NCI-H128 (cell line): Measurements from ENCODE around the gene WNT10A.

ENCODE experiments used
- DNase-seq: peaks from one replicate; lab custom pipeline; 2025; ENCODE audit not compliant: unreplicated experiment; lab: John Stamatoyannopoulos, UW

The WNT10A gene

DNA sequence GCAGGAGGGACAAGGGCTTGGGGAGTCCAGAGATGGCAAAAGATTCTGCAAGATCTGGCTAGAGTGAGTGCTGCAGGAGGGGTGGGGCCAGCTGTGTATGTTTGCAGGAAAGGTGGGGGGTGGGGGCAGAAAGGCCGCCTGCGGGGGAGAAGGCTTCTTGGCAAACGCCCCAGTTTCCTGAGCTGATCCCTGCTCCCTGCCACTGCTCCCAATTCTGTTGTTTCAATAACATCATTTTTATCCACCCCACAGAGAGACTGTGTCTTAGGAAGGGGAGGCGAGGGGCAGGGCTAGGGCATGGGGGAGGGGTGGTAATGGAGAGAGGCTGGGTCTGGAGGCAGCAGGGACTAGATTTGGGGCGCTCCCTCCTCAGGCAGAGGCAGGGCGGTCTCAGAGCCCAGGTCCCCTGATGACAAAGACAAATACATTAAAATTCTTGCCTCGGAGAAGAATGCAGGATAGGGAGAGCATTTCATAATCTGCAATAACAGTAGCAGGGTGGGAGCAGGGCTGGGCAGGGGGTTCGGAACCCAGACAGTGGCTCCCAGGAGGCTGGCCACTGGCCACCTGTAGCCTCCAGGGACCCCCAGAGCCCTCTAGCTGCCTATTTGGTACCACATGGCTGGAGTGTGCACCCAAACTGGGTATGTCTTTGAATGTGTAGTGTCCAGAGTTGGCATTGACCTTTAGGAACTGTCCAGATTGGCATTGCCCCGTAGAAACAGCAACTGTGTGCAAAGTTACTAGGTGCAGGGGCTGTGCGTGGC, 23.1 kb upstream of the WNT10A start:
- no peak for DNase-seq

DNA sequence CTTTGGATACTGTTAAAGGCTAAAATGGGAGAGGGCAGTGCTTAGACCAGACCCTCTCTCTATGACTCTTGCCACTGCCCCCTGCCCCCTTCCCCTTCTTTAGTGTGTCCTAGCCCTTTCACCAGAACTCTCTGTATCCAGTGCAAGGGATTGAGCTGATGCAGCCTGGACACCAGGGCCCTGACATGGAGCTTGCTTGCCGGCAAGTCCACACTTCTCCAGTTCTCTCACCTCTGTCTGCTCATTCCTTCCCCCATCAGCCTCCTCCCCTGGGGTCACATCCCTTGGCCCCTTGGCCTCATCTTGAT, 22.6 kb upstream of the WNT10A start:
- DNase-seq = no peak

DNA sequence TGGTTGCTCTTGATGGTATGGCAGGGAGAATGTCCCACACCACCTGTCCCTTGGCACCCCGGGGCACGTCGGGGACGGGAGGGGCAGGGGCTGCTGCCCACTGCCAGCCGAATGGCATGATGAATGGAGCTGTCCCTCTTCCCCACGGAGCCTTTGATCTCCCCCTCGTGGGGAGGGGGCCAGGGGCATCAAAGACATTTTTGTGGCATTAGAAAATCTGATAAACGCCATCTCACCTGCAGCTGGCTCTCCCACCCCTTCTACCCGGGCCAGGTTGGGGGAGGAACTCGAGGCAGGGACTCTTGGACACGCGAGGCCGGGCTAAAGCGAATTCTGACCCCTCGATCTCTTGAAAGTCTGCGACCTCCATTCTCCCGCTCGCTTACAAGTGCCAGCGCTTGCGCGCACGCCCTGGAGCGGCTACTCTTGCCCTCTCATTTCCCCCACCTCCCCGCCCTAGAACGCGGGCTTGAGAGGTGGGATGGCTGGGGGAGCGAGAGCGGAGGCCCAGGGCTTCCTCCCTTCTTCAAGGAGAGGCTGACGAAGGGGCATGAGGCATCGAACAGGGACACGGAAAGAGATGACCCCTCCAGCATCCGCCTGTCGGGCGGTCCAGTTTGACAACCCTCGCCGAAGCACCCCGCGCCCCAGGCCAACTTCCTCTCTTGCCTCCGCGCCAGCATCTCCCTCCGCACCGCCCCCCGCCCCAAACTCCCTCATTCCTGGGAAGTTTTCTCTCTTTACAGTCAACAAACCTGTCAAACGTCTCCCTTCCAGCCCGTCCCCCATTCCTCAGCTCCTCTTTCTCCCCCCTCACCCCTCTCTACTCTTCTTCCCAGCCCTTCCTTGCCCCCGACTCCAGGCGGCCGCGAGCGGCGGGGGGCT, 21.7 kb upstream of the WNT10A start:
- DNase-seq = no peak

DNA sequence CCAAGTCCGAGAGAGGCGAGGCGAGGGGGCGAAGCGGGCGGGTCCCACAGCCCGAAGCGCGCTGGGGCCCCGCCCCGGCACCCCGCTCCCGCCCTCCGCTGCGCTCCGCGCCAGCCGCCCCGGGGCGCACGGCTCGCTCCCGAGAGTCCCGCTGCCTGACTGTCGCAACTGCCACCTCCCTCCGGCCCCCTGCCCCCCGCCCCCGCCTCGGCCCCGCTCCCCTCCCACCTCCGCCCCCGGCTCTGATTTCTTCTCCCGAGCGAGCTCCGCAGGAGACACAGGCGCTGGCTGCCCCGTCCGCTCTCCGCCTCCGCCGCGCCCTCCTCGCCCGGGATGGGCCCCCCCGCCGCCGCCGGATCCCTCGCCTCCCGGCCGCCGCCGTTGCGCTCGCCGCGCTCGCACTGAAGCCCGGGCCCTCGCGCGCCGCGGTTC, 21.1 kb upstream of the WNT10A start, which contains the start of gene WNT6:
Gene WNT6, plus strand, starts transcription at position 250 of the 432 bp plus-strand sequence. CDS start 233 bp downstream, outside the sequence.
- DNase-seq = no peak

DNA sequence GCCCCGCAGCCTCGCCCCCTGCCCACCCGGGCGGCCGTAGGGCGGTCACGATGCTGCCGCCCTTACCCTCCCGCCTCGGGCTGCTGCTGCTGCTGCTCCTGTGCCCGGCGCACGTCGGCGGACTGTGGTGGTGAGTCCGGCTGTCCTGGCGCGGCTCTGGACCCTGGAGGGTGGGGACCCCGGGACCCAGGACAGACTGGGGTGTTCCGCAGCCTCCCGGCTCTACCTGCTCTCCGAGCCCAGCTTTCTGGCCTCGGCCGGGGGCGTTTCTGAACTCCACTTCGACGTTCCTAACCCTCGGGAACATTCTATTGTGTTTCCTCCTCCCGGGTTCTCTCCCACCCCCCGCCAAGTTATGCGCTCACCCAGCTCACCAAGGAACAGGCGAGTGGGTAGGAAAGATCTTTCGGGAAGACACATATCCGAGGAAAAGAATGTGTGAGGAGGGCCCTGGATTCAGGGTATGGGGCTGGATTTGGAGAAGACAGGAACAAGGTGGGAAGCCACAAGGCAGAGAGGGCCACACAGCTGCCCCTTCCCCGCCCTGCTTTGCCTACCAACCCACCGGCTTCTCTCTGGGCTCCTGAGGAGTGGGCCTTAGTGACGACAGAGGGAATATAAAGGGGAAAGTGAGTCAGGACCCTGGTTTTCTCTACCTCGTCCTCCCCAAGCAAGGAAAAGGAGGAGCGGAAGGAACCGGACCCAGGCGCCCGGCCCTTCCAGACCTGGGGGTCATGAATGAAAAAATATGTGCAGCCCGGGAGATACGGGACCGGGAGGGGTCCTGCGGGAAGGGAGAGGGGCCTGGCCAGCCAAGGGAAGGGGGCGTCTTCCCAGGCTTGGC, 20.4 kb upstream of the WNT10A start:
- DNase-seq = no peak

DNA sequence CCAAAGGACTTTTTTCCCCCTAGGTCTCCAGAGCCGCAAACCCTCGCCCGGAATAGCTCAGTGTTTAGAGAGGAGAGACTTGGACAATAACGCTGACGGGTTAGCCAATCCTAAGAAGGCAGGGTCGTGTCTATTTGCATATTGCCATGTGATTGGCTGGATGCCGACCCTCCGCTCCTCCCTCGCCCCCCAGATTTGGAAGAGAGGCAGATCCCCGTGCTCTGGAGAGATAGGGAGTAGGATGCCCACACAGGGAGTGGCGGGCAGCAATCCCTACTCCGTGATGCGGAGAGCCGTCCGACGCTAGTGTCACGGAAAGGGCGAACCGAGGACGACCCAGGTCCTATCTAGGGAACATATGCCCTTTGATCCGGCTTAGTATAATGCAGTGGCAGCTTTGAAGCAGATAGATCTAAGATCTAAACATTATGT, 19.7 kb upstream of the WNT10A start:
- DNase-seq = peak; percentile 39

DNA sequence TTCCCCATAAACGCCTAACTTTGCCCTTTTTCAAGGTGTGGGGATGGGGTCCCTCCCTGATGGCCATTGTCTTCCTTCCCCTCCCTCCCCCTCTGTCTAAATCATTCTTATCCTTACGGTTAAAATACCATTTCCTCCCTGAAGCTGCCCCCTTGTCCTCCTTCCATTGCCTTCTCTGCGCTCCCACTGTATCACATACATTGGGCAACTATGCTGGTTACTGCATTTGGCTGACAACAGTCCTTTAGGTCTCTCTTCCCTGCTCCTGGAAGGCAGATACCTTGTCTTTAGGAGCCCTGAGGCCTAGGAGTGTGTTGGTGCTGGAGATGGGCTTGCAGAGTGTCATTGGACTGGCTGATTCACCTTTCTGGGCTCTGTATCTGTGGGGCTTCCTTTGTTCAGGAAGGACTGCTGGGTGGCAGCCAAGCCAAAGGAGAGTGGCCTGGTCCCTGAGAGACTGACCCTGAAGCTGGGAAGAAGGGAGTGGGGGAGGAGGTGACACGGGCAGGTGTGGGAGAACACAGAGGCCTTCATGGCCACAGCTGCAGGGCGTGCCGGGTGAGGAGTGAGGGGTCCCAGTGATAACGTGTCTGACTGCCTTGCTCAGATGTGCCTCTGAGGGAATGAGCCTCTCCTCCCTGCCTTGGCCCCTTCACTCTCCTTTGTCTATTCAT, 18.9 kb upstream of the WNT10A start:
- no peak for DNase-seq

DNA sequence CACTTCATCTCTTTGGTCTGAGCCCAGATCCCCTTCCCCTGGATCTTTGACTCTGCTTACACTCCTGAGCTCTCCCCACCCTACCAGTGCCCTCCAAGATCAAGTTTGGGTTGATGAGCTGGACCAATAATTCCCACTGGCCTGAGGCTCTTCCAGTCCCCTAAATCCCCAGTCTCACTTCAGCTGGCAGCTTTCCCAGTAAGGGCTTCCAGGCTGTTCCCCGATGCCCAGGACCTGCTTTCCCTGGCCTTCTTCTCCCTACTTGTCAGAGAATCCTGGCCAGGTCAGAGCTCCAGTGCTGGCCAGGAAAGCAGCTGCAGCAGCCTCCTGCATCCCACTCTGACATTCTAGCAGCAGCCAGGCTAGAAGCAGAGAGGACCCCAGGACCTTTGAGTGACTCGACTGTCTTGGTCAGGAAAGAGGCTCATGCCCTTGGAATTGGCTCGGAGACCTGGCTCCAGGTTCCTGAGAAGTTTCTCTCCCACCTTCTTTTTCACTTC, 17.6 kb upstream of the WNT10A start:
- no peak for DNase-seq

DNA sequence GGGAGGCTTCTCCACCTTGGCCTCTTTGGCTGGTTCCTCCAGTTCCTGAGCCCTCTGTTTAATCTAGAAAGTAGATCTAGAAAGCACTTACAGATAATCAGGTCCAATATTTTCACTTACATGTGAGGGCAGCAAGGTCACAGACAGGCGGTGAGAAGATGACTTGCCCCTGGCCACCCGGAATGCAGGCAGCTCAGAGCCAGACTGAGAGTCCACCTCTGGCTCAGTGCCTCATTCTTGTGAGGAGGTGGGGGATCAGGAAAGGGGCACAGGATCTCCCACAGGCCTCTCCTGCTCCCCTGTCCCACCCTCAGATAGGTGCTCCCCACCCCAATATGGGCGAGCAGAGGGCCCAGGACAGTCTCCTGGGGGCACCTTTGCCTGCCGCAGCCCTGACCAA, 15.3 kb upstream of the WNT10A start:
- DNase-seq = no peak

DNA sequence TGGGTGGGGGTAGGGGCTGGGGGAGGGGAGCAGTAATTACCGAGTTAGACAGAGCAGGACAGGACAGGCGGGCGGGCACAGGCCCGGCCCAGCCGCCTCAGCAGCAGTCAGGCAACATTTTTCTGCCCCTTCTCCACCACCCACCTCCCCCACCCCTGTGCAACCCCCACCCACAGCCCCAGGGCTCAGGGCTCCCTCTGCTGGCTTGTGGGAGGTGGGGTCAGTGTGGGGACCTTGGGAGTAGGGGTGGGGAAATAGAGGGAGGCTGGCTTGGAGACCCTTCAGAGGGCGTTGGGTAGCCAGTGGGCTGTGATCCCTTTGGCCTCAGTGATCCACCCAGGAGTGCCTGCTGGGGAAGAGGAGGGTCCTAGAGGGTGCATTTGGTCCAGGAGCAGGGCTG, 14.7 kb upstream of the WNT10A start:
- no peak for DNase-seq

DNA sequence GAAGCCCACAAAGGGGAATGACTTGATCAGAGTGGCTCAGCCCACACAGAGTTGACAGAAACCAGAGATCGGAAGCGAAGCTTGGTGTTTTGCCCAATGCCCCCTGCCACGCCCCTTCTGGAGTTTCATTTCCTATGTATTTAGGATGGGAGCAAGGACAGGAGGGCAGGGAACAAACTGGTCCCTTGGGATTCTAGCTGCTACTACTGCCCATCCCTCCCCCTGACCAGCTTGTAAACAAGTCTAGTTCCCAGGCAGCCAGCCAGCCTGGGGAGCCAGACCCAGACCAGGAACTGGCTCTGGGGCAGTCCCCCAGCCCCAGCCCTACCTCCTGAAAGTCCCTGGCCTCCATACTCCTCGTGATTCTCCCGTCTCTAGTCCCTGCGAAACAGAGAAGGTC, 12.8 kb upstream of the WNT10A start:
- no peak for DNase-seq

DNA sequence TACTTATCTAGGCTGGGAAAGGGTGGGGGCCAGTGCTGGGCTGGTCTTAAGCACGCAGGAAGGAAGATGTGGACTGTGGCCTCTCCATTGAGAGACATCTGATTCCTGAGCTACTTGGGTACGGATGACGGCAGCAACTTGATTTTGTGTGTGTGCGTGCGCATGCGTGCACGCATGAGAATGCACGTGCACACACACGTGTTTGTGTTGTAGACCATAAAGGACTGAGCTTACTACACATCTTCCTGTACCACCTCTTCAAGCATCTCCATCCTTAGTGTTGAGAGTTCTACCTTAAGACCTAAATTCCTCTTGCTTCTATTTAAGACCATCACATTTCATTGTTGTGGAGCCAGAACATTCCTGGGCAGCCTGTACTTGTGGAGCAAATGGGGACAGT, 11.6 kb upstream of the WNT10A start:
- no peak for DNase-seq

DNA sequence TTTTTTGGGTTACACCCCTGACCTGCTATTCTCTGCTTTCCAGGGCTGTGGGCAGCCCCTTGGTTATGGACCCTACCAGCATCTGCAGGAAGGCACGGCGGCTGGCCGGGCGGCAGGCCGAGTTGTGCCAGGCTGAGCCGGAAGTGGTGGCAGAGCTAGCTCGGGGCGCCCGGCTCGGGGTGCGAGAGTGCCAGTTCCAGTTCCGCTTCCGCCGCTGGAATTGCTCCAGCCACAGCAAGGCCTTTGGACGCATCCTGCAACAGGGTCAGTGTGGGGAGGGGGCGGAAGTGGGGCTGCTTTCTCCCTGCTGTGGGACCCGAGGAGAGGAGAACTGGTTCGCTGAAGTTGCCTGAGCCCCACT, 9.7 kb upstream of the WNT10A start:
- DNase-seq = no peak

DNA sequence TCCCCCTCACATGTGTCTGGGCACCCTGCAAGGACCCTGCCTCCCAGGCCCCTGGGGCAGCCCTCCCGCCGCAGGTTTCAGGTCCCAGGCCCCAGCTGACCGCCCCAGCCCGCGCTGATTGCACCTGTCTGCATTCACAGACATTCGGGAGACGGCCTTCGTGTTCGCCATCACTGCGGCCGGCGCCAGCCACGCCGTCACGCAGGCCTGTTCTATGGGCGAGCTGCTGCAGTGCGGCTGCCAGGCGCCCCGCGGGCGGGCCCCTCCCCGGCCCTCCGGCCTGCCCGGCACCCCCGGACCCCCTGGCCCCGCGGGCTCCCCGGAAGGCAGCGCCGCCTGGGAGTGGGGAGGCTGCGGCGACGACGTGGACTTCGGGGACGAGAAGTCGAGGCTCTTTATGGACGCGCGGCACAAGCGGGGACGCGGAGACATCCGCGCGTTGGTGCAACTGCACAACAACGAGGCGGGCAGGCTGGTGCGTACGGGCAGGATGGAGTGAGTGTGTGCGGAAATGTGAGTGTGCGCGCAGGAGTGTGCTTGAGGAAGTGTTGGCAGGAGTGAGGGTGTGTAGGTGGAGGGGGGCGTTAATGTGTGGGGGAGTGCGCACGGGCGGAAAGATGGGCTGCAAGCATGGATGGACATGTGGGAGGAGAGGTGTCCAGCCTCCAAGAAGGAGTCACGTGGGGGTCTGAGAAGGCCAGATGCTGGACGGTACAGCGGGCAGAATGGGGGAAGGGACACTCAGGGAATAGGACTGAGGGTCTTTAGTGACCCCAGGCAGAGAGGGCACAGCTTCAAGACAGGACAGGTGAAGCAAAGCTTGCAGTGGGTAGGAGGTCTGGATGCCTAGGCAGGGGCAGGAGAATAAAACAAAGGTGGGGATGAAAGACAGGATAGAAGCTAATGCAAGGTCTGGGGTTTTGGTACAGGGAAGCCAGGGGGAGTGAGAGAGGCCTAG, 9.0 kb upstream of the WNT10A start:
- no peak for DNase-seq

DNA sequence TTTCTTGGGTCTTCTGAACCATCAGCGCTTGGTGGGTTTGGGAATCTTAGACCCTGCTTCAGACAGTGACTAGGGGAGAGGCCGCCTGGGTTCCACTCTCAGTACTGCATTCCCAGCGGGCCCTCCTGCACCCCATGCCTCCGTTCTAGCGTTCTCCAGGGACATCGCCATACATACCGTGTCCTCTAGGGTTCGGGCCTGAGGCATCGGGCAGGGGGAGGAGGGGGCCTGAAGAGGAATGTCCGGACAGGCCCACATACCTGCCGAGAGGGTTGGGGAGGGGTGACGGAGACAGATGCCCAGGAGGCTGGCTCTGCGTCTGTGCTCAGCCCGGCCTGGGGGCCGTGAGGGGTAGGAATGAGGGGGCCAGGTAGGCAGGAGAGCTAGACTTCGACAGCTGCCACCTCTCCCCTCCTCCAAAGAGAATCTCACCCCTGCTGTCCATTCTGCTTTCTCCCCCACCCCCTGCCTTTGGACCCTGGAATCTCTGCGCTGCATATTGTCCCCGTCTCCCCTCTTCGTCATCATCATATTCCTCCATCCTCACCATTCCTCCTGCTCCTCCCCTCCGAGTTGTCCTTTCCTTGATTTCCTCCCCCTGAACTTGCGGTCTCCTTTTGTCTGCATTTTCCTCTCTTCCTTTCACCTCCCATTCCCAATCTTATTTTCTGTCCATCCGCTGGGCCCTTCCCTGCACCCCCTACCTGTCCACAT, 7.8 kb upstream of the WNT10A start:
- no peak for DNase-seq

DNA sequence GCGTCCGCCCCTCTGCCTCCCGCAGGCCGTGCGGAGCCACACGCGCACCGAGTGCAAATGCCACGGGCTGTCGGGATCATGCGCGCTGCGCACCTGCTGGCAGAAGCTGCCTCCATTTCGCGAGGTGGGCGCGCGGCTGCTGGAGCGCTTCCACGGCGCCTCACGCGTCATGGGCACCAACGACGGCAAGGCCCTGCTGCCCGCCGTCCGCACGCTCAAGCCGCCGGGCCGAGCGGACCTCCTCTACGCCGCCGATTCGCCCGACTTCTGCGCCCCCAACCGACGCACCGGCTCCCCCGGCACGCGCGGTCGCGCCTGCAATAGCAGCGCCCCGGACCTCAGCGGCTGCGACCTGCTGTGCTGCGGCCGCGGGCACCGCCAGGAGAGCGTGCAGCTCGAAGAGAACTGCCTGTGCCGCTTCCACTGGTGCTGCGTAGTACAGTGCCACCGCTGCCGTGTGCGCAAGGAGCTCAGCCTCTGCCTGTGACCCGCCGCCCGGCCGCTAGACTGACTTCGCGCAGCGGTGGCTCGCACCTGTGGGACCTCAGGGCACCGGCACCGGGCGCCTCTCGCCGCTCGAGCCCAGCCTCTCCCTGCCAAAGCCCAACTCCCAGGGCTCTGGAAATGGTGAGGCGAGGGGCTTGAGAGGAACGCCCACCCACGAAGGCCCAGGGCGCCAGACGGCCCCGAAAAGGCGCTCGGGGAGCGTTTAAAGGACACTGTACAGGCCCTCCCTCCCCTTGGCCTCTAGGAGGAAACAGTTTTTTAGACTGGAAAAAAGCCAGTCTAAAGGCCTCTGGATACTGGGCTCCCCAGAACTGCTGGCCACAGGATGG, 7.1 kb upstream of the WNT10A start:
- DNase-seq = no peak

DNA sequence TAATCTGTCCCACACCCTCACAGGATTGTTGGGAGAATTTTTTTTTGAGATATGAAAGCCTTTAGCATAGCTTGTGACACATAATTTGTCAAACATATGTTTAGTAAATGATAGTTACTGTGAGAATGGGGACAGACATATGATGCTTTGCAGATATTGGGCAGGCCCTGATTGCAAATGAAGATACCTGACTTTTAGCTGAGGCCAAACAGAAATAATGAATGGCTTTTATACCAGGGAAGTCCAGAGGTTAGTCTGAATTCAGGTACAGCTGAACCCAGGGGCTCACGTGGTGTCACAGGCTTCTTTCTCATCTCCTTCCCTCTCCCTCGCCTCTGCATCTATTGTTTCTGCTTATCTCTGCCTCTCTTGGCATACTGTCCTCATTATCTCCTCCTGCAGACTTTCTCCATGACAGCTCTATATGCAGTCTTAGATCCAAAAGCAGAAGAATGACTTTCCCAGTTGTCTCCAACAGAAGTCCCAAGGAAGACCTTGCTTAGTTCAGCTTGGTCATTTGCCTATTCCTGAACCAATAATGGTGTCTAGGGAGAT, 4.9 kb upstream of the WNT10A start:
- DNase-seq = no peak
